ENCODE results near the gene FOXO1. TPM values are rescaled to one million over a fixed set of nuclear protein-coding genes. Genes with fewer than 3 reads are reported as not detected.

FOXO1 gene
- total and polyA plus RNA-seq, 2 experiments from 2014 or later: 10.5 to 14.0 TPM

DNA sequence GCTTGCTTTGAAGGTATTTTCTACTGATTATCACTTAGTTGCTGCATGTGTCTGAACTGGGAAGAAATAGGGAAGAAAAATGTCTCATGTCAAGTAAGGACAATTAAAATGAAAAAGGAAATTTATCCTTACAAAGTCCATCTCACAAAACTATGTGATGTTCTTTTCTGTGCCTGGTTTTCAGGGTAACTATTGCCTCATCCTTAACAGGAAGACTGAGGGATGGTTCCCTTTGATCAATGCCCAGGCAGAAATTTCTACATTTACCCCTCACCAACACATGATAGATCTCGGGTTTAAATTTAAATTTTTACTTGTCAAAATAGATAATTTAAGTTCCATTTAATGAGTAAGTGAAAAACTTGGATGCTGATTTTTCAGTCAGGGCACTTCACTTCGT is 3.9 kb upstream of the FOXO1 start:
- Histone ChIP-seq H3K9me3 (ENCODE audit: low read depth) (no peaks in the 10 kb centered on the region), H3K27me3 (no peaks in the 10 kb centered on the region), H3K4me3 (no peak overlapping the region), H3K36me3 (no peaks in the 10 kb centered on the region), H3K27ac (no peak overlapping the region), H3K4me1 (ENCODE audit: low read depth) (no peaks in the 10 kb centered on the region)
- no peak for DNase-seq (ENCODE audit: low read depth in 1 of 2, low spot score in 1 of 2)
- TF ChIP-seq, protein P1, sequence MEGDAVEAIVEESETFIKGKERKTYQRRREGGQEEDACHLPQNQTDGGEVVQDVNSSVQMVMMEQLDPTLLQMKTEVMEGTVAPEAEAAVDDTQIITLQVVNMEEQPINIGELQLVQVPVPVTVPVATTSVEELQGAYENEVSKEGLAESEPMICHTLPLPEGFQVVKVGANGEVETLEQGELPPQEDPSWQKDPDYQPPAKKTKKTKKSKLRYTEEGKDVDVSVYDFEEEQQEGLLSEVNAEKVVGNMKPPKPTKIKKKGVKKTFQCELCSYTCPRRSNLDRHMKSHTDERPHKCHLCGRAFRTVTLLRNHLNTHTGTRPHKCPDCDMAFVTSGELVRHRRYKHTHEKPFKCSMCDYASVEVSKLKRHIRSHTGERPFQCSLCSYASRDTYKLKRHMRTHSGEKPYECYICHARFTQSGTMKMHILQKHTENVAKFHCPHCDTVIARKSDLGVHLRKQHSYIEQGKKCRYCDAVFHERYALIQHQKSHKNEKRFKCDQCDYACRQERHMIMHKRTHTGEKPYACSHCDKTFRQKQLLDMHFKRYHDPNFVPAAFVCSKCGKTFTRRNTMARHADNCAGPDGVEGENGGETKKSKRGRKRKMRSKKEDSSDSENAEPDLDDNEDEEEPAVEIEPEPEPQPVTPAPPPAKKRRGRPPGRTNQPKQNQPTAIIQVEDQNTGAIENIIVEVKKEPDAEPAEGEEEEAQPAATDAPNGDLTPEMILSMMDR (IDR thresholded peaks at IDR 0.05; ENCODE audit: low read depth, low read length): no peak

DNA sequence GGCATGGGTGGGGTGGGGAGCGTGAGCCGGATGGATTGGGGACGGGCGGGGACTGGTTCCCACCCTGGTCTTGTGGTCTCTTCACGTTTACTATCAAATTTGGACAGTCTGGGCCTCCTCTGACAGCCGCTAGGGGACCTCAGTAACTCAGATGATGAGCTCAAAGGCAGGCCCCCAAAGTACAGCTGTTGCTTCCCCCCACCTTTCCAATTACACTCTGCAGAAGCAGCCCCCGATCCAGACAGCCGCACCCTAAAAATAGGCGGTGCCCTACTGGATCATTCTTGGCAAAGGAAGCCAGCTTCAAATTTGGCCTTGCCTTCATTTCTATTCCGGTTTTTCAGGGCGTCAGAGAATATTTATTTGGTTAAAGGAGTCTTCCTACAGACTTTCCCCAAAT is 1.9 kb upstream of the FOXO1 start:
- TF ChIP-seq, protein P1 (IDR thresholded peaks at IDR 0.05; ENCODE audit: low read depth, low read length): peak; percentile 61
- no peaks in the 10 kb centered on the region for H3K27me3 ChIP-seq
- H3K4me1 ChIP-seq (ENCODE audit: low read depth): peaks cover under 1% of the 10 kb centered on the region
- peak in 1 of 2 donors; percentile 41 for DNase-seq (ENCODE audit: low read depth in 1 of 2, low spot score in 1 of 2)
- H3K4me3 ChIP-seq: no peak overlapping the region
- H3K27ac ChIP-seq: no peak overlapping the region
- H3K9me3 ChIP-seq (ENCODE audit: low read depth): no peaks in the 10 kb centered on the region
- no peaks in the 10 kb centered on the region for H3K36me3 ChIP-seq

GRCh38 chr13:40667622-40667978 is 1.2 kb upstream of the FOXO1 start:
- no peaks in the 10 kb centered on the region for H3K9me3 ChIP-seq (ENCODE audit: low read depth)
- no peak for DNase-seq (ENCODE audit: low read depth in 1 of 2, low spot score in 1 of 2)
- TF ChIP-seq, protein P1 (IDR thresholded peaks at IDR 0.05; ENCODE audit: low read depth, low read length): no peak
- no peaks in the 10 kb centered on the region for H3K36me3 ChIP-seq
- peaks cover 8% of the 10 kb centered on the region for H3K4me1 ChIP-seq (ENCODE audit: low read depth)
- peak overlapping the region; percentile 93 for H3K4me3 ChIP-seq
- H3K27me3 ChIP-seq: no peaks in the 10 kb centered on the region
- H3K27ac ChIP-seq: no peak overlapping the region

DNA sequence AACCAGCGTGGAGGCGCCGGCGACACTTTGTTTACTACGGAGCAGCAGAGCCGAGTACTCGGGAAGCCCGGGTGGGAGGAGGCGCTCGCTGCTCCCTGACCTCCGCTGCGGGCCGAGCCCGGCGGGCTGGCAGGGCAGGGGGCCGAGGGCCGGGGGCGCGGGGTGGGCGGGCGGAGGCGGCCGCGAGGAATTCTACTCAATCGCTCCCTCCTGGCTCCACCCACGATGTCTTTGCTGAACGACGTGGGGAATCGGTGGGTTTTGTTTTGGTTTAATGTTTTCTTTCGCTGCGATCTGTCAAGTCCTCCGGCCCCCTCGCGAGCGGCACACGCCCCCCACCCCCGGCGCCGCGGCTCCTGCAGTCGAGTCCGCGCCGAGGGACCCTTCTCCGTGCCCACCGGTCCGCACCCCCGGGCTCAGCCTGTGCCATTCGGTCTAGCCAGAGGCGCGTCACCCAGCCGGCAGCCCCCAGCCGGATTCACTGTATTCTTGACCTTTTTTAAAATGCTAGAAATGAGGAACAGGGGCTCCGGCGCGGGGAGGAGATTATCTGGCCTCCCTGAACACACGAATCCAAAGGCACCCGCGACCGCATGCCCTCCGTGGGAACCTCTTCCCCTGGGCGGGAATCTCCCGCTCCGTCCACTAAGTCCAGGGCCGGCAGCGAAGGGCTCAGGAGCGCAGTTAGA is 636 bp upstream of the FOXO1 start:
- Histone ChIP-seq H3K27me3 (no peaks in the 10 kb centered on the region), H3K36me3 (no peaks in the 10 kb centered on the region), H3K4me1 (ENCODE audit: low read depth) (peaks cover 13% of the 10 kb centered on the region), H3K9me3 (ENCODE audit: low read depth) (no peaks in the 10 kb centered on the region), H3K4me3 (peak overlapping the region; percentile 93), H3K27ac (no peak overlapping the region)
- TF ChIP-seq, protein P1 (IDR thresholded peaks at IDR 0.05; ENCODE audit: low read depth, low read length): no peak
- peak in 1 of 2 donors; percentile 86 for DNase-seq (ENCODE audit: low read depth in 1 of 2, low spot score in 1 of 2)

DNA sequence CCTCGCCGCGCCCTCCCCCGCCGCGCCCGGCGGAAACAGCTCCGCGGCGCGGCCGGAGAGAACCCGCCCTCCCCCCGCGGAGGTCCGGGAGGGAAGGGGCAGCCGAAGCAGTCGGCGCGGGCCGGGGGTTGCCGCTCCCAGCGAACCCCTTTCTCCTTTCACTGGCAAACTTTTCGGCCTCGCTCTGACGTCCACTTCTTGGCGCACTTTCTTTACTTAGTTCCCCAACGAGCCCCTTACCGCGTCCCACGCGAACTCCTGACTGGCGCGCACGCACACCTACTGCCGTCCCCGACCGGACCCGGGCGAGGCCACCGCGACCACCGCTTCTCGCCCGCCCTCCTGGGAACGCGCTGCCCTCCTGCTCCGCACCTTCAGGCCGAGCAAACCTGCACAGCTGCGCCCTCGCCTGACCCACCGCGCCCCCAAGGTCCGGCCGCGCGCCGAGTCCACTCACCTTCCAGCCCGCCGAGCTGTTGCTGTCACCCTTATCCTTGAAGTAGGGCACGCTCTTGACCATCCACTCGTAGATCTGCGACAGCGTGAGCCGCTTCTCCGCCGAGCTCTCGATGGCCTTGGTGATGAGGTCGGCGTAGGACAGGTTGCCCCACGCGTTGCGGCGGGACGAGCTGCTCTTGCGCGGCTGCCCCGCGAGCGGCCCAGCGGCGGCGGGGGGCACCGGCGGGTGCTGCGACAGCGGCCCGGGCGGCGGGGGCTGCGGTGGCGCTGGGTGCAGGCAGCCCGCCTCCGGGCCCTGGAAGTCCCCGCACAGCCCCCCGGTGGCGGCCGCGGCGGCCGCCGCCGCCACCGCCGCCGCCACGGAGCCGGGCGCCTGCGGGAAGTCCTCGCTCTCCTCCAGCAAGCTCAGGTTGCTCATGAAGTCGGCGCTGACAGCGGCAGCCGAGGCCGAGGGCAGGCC is 1.1 kb downstream of the FOXO1 start:
- Histone ChIP-seq H3K27ac (peak overlapping the region; percentile 91), H3K9me3 (ENCODE audit: low read depth) (no peaks in the 10 kb centered on the region), H3K27me3 (no peaks in the 10 kb centered on the region), H3K4me3 (peak overlapping the region; percentile 93), H3K36me3 (no peaks in the 10 kb centered on the region), H3K4me1 (ENCODE audit: low read depth) (peaks cover 15% of the 10 kb centered on the region)
- DNase-seq (ENCODE audit: low read depth in 1 of 2, low spot score in 1 of 2): peak in 1 of 2 donors; percentile 68
- TF ChIP-seq, protein P1 (IDR thresholded peaks at IDR 0.05; ENCODE audit: low read depth, low read length): peak; percentile 4
